DMS53 (cell line): ENCODE data around the gene METAP2.
"Not testable (repeated sequence)": the region's sequence is repeated elsewhere in the genome, so short reads cannot be mapped to it uniquely, and the experiment has no call there.

Experiments
- DNase-seq: peaks from one replicate; lab custom pipeline; 2025; lab: John Stamatoyannopoulos, UW

Gene METAP2

DNA sequence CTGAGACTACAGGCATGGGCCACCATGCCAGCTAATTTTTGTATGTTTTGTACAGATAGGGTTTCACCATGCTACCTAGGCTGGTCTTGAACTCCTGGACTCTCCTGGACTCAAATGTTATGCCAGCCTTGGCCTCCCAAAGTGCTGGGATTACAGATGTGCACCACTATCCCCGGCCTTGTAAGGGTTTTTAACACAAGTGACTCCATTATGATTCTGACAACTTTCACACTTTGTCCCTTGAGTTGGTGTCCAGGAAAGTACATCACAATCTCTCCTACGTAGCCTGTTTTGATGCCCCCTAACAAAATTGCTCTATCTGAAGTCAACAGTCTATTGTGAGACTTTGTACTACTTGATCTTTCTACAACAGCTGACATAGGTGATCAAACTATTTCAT, 11.4 kb upstream of the METAP2 start:
- DNase-seq: no peak

- DNase-seq: no peak
Observed at GRCh38 chr12:95463050-95463449, 10.9 kb upstream of the METAP2 start.

GRCh38 chr12:95463776-95464175, 10.2 kb upstream of the METAP2 start:
- not testable (repeated sequence) for DNase-seq

- DNase-seq: no peak
Observed at GRCh38 chr12:95465275-95465674, 8.7 kb upstream of the METAP2 start.

- DNase-seq: peak; percentile 48
Observed at GRCh38 chr12:95470300-95470699, 3.7 kb upstream of the METAP2 start.

- peak; percentile 75 for DNase-seq
Observed at GRCh38 chr12:95473231-95473883, 595 bp upstream of the METAP2 start.

- peak; percentile 58 for DNase-seq
Observed at GRCh38 chr12:95474660-95474958, 657 bp downstream of the METAP2 start.

DNA sequence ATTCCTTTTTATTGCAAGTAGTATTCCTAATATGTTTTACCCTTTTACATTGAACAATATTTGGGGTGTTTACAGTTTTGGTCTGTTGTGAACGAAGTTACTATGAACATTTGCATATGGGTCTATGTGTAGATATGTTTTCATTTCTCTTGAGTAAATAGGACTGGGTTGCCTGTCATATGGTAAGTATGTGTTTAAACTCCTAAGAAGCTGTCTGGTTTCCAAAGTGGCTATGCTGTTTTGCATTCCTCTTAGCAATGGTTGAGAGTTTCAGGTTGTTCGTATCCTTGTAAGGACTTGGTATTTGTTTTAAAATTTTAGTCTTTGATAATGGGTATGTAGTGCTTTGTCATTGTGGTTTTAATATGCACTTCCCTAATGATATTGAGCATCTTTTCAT, 6.3 kb downstream of the METAP2 start:
- DNase-seq: peak; percentile 12

DNA sequence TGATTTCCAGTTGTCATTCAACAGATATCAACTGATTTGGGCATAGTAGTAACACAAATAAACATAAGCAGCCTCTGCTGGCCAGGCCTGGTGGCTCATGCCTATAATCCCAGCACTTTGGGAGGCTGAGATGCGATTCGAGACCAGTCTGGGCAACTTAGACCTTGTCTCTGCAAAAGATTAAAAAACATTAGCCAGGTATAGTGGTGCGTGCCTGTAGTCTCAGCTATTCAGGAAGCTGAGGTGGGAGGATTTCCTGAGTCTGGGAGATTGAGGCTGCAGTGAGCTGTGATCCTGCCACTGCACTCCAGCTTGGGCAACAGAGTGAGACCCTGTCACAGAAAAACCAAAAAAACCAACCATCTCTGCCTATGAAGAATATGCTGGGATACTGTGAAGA, 7.1 kb downstream of the METAP2 start:
- no peak for DNase-seq

- DNase-seq: no peak
Observed at GRCh38 chr12:95481888-95482287, 7.9 kb downstream of the METAP2 start.

DNA sequence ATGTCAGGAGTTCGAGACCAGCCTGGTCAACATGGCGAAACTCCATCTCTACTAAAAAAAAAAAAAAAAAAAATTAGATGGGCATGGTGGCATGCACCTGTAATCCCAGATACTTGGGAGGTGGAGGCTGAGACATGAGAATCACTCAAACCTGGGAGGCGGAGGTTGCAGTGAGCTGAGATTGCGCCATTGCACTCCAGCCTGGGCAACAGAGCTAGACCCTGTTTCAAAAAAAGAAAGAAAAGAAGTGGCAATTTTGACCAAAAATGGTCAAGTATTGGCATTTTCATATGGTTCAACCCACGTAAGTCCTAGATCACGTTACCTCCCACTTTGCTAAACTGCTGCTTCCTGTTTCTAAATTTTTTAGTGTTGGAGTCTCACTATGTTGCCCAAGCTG, 8.6 kb downstream of the METAP2 start:
- not testable (repeated sequence) for DNase-seq

DNA sequence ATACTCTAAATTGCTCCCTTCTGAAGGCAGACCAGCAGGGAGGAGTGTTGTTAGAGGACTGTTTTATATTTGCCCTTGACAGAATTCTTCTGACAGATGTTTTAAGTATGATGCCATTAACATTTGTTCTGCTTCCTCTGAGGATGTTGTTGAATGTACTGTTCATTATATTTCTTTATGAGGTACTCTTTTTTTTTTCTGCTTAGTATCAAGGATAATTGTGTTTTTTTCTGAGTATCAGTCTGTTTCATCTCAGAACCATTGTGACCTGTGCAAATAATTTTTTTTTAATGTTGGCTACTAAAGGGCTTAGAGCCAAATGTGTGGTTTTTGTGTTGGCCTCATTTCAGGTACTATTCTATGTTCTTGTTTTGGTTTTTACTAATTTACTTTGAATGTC, 10.6 kb downstream of the METAP2 start:
- no peak for DNase-seq

DNA sequence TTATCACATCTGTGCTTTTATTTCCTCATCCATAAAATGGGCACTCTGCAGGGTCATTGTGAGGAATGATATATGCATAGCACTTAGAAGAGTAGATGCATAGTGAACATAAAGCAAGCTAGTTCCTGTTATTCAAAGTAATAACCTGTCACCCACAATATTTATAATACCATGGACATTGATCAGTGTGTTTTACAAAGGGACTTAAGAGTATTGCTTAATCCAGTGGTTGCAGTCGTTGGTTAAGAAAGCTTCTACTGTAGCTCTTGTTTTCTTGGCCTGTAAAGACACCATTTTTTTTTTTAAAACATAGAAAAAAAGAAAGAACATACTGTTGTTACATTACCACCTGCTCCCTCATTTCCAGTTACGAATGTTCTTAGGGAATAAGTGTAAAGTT, 13.1 kb downstream of the METAP2 start:
- no peak for DNase-seq

- DNase-seq: no peak
Observed at GRCh38 chr12:95492462-95492861, 18.5 kb downstream of the METAP2 start.

- DNase-seq: no peak
Observed at GRCh38 chr12:95494888-95495287, 20.9 kb downstream of the METAP2 start.

- DNase-seq: no peak
Observed at GRCh38 chr12:95495433-95495832, 21.5 kb downstream of the METAP2 start.

GRCh38 chr12:95497031-95497430, 23.1 kb downstream of the METAP2 start:
- peak; percentile 81 for DNase-seq

DNA sequence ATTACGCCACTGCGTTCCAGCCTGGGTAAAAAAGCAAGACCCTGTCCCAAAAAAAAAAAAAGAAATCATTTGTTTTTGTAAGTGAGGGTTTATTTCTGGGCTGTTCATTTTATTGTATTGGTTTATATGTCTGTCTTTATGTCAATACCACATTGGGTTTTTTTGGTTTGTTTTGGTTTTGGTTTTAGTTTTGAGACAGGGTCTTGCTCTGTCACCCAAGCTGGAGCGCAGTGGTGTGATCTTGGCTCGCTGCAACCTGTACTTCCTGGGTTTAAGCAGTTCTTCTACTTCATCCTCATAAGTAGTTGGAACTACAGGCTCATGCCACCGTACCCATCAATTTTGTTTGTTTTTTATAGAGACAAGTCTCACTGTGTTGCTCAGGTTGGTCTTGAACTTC, 25.0 kb downstream of the METAP2 start:
- no peak for DNase-seq

- DNase-seq: no peak
Observed at GRCh38 chr12:95499772-95500171, 25.8 kb downstream of the METAP2 start.

DNA sequence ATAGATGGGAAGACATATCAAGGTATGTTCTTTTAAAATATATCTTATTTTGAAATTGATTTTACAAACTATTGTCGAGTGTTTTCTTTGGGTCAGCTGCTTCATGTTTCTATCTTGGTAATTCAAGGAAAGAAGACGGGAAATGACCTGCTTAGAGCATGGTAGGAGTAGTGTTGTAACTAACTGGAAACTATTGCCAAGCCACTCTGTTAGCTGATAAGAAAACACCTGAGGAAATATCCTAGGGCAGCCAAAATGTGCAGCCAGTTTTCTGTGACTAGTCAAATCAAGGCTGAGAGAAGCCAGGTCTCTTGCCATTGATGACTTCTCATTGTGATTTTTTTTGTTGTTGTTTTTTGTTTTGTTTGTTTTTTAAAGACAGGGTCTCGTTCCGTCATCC, 30.2 kb downstream of the METAP2 start:
- DNase-seq: no peak

DNA sequence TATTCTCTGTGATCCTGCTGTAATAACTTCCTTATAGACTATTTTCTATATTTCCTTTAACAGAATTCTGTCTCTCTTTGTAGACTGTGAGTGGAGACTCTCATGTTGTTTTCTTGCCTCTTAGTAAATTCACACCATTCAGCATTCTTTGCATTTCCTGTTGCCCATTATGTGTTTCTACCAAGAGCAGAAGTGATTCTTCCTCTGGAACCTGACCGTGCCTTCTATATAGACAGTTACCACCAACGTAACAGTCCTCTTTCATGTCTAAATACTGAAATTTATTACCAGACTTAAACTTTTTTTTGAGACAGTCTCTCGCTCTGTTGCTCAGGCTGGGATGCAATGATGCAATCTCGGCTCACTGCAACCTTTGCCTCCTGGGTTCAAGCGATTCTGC, 31.1 kb downstream of the METAP2 start:
- DNase-seq: no peak

- DNase-seq: no peak
Observed at GRCh38 chr12:95506707-95507523, 33.0 kb downstream of the METAP2 start.

GRCh38 chr12:95509300-95509699, 35.3 kb downstream of the METAP2 start:
- no peak for DNase-seq

- DNase-seq: no peak
Observed at GRCh38 chr12:95511977-95512376, 38.0 kb downstream of the METAP2 start.
